GM20431 (cell line): ENCODE results near the gene CALD1.

Experiments
- in situ Hi-C: fragments of 300-500 bp; cut with MseI, MboI; formaldehyde crosslinking; loops from one replicate; pipeline ENCODE4 v1.15.0; 2020; ENCODE audit warnings: low sequenced_read_pairs; ENCODE audit not compliant: unreplicated experiment

The CALD1 gene

GRCh38 chr7:134888141-134888740 is 108.8 kb downstream of the CALD1 start:
- in situ Hi-C loops = no loop called here

- in situ Hi-C loops = no loop called here
Measured at GRCh38 chr7:134890246-134891240, 111.1 kb downstream of the CALD1 start.

GRCh38 chr7:134891262-134891695 is 111.8 kb downstream of the CALD1 start:
- in situ Hi-C loops = no loop called here

GRCh38 chr7:134891696-134892678 is 112.6 kb downstream of the CALD1 start:
- in situ Hi-C loops = no loop called here

GRCh38 chr7:134892963-134893362 is 113.5 kb downstream of the CALD1 start:
- in situ Hi-C loops = no loop called here

GRCh38 chr7:134893920-134894319 is 114.5 kb downstream of the CALD1 start:
- in situ Hi-C loops = no loop called here

- in situ Hi-C loops = no loop called here
Measured at GRCh38 chr7:134894928-134895327, 115.5 kb downstream of the CALD1 start.

GRCh38 chr7:134896073-134896472 is 116.6 kb downstream of the CALD1 start:
- in situ Hi-C loops = no loop called here

- in situ Hi-C loops = no loop called here
Measured at GRCh38 chr7:134897936-134898335, 118.5 kb downstream of the CALD1 start.

- in situ Hi-C loops = no loop called here
Measured at GRCh38 chr7:134899729-134900128, 120.3 kb downstream of the CALD1 start.

GRCh38 chr7:134900166-134900982 is 120.9 kb downstream of the CALD1 start:
- in situ Hi-C loops = no loop called here

- in situ Hi-C loops = no loop called here
Measured at GRCh38 chr7:134901389-134902020, 122.1 kb downstream of the CALD1 start.

- in situ Hi-C loops = no loop called here
Measured at GRCh38 chr7:134902058-134902457, 122.6 kb downstream of the CALD1 start.

GRCh38 chr7:134903073-134903790 is 123.8 kb downstream of the CALD1 start:
- in situ Hi-C loops = no loop called here

GRCh38 chr7:134905375-134905774 is 125.9 kb downstream of the CALD1 start:
- in situ Hi-C loops = no loop called here

GRCh38 chr7:134907000-134907399 is 127.6 kb downstream of the CALD1 start:
- in situ Hi-C loops = no loop called here

- in situ Hi-C loops = no loop called here
Measured at GRCh38 chr7:134907639-134908038, 128.2 kb downstream of the CALD1 start.

- in situ Hi-C loops = no loop called here
Measured at GRCh38 chr7:134908289-134908688, 128.9 kb downstream of the CALD1 start.
